Omental fat pad (tissue), 4 donors: Measurements from ENCODE around the gene KCNE2. TPM values are rescaled to one million over a fixed set of nuclear protein-coding genes. Genes with fewer than 3 reads are reported as not detected.

Experiments
- ATAC-seq: fragments of 150-250 bp; one replicate; pipeline ENCODE4 v1.9.1; 2016; ENCODE audit warnings: mild to moderate bottlenecking, moderate library complexity; ENCODE audit not compliant: low FRiP score
- DNase-seq: peaks from one replicate; pipeline ENCODE4 v3.0.0-alpha.2; 2019; ENCODE audit warnings: low spot score
- CTCF ChIP-seq, 3 donors: fragments of 450-650 bp; IDR thresholded peaks; one replicate each; pipeline ENCODE4 v1.5.1; 2016 to 2017; ENCODE audit warnings: antibody characterized with exemption in 3 of 3, mild to moderate bottlenecking in 3 of 3, moderate library complexity in 2 of 3
- total RNA-seq, 4 donors: library from RNA; depleted of rRNA; stranded (reverse); fragments of >200 nt; gene quantifications; one replicate each; pipeline ENCODE4 v1.1.0, GENCODE V29; 2016

Gene KCNE2
- not detected for total RNA-seq

GRCh38 chr21:34363733-34364132 lies at the start of gene KCNE2:
KCNE2 (plus strand) TSS chr21:34364006; CDS start chr21:34370479, 6,473 bp downstream.
- ATAC-seq (no peak), DNase-seq (no peak)
- TF ChIP-seq CTCF (IDR thresholded peaks at IDR 0.05): no peak

- ATAC-seq (no peak), DNase-seq (no peak)
- TF ChIP-seq CTCF (IDR thresholded peaks at IDR 0.05): no peak
These were observed 44.2 kb upstream of the KCNE2 start for GRCh38 chr21:34319585-34319984.

- no peak for ATAC-seq
- TF ChIP-seq CTCF (IDR thresholded peaks at IDR 0.05): no peak
These were observed 43.8 kb upstream of the KCNE2 start for GRCh38 chr21:34320011-34320410.

GRCh38 chr21:34330055-34330454 lies 33.8 kb upstream of the KCNE2 start:
- DNase-seq: no peak
- no peak for TF ChIP-seq CTCF (IDR thresholded peaks at IDR 0.05)
- ATAC-seq: no peak

More at GRCh38 chr21:34320011-34320410, 43.8 kb upstream of the KCNE2 start:
- DNase-seq: no peak

GRCh38 chr21:34331726-34332125 lies 32.1 kb upstream of the KCNE2 start:
- TF ChIP-seq CTCF (IDR thresholded peaks at IDR 0.05): no peak
- DNase-seq (no peak), ATAC-seq (no peak)

- no peak for DNase-seq
- ATAC-seq: no peak
- no peak for TF ChIP-seq CTCF (IDR thresholded peaks at IDR 0.05)
These were observed 31.5 kb upstream of the KCNE2 start for GRCh38 chr21:34332347-34332746.

- no peak for DNase-seq
- TF ChIP-seq CTCF (IDR thresholded peaks at IDR 0.05): no peak
- no peak for ATAC-seq
These were observed 30.6 kb upstream of the KCNE2 start for GRCh38 chr21:34333121-34333739.
